ENCODE results near the gene TESK1. TPM values are rescaled to one million over a fixed set of nuclear protein-coding genes. Genes with fewer than 3 reads are reported as not detected.

Gene TESK1
- total and polyA plus RNA-seq, 2 of the 4 experiments (the other 2 are of a cell fraction) = 3.4 to 21.0 TPM

- ATAC-seq (ENCODE audit: low read depth) (no peak), DNase-seq (no peak)
- H3K18ac ChIP-seq (ENCODE audit: low read depth, low read length) = no peak overlapping the region
- no peak overlapping the region for H3K4me2 ChIP-seq (ENCODE audit: low read depth, low read length)
- H3K27me3 ChIP-seq (ENCODE audit: control insufficient read depth, insufficient read depth, low read length) = no peaks in the 10 kb centered on the region
- H3K4me3 ChIP-seq (ENCODE audit: insufficient read depth, low read depth, low read length) = no peak overlapping the region
- H4K8ac ChIP-seq (ENCODE audit: low read depth in 2 of 2, low read length in 2 of 2) = no peak overlapping the region
- no peak overlapping the region for H2AFZ ChIP-seq (replicated peaks; ENCODE audit: low read length, poor library complexity)
- BruUV-seq (replicated peaks) = no TSS peak
- dilution Hi-C loops (cut with HindIII; ENCODE audit: low sequenced_read_pairs, unreplicated experiment) = no loop called here
- H2BK20ac ChIP-seq (ENCODE audit: low read depth, low read length) = no peak overlapping the region
- no peak overlapping the region for H4K5ac ChIP-seq (ENCODE audit: low read depth, low read length)
- intact Hi-C loops (cut with micrococcal nuclease) = no loop called here
- H3K56ac ChIP-seq (ENCODE audit: extremely low read depth, insufficient read depth, low read length) = no peak overlapping the region
- peaks cover 2% of the 10 kb centered on the region; the same call in 1 of the 2 replicates for H3K4me1 ChIP-seq (ENCODE audit: control insufficient read depth, insufficient read depth, low read length)
- H3K9me1 ChIP-seq (ENCODE audit: insufficient read depth, low read length) = peaks cover 6% of the 10 kb centered on the region; the same call in 1 of the 2 replicates
- no peak overlapping the region for H3K23ac ChIP-seq (ENCODE audit: low read depth, low read length)
- H3K36me3 ChIP-seq (ENCODE audit: control insufficient read depth, insufficient read depth, low read length) = peaks cover 63% of the 10 kb centered on the region
- no peak overlapping the region for H2BK120ac ChIP-seq (ENCODE audit: low read depth, low read length)
- CTCF ChIA-PET = no interaction called here
- H3K14ac ChIP-seq (replicated peaks; ENCODE audit: low read depth, low read length) = no peak overlapping the region
- no peak for TF ChIP-seq RFX5 (IDR thresholded peaks at IDR 0.05; ENCODE audit: low read depth, low read length)
- no peak for TF ChIP-seq CTCF (conservative IDR thresholded peaks at IDR 0.05; ENCODE audit: low read depth, low read length)
- no peak overlapping the region for H3K27ac ChIP-seq (ENCODE audit: insufficient read depth, low read length)
- no peak overlapping the region for H2AK5ac ChIP-seq (ENCODE audit: low read depth, low read length)
- H4K91ac ChIP-seq (ENCODE audit: insufficient read depth, low read depth, low read length) = no peak overlapping the region
- H3K9me3 ChIP-seq (ENCODE audit: control insufficient read depth, insufficient read depth, low read length) = no peaks in the 10 kb centered on the region
- POLR2A ChIA-PET (ENCODE audit: unreplicated experiment) = no interaction called here
- peaks cover 7% of the 10 kb centered on the region; the same call in 1 of the 2 replicates for H4K20me1 ChIP-seq (ENCODE audit: insufficient read depth, low read length)
- in situ Hi-C loops (cut with MboI; ENCODE audit: low sequenced_read_pairs) = no loop called here
- H3K9ac ChIP-seq (ENCODE audit: low read depth, low read length) = no peak overlapping the region
- no peak overlapping the region for H2BK5ac ChIP-seq (ENCODE audit: low read depth, low read length, poor library complexity, severe bottlenecking)
- 86% methylated on average over 13 of the region's 24 CpGs; no CpG with 5 or more reads in 1 of the 2 experiments for WGBS, 2 experiments (ENCODE audit: extremely low coverage in 2 of 2, insufficient read length in 1 of 2)
- H2BK15ac ChIP-seq (ENCODE audit: low read depth, low read length) = no peak overlapping the region
- peaks cover 19 to 36% of the 10 kb centered on the region in 2 experiments; a peak in 3 of 4 replicates for H3K79me1 ChIP-seq (ENCODE audit: low read depth in 1 of 2, low read length in 2 of 2)
- H2AK9ac ChIP-seq (replicated peaks; ENCODE audit: low read depth, low read length, poor library complexity) = no peak overlapping the region
- H3K4ac ChIP-seq (ENCODE audit: low read depth, low read length) = no peak overlapping the region
Observed at GRCh38 chr9:35560625-35561337, 44.3 kb upstream of the TESK1 start.

All from IMR-90 (cell line).